Measurements from ENCODE around the gene TTC7B. TPM values are rescaled to one million over a fixed set of nuclear protein-coding genes. Genes with fewer than 3 reads are reported as not detected.

Gene TTC7B
- total and polyA plus RNA-seq, 2 experiments from 2014 or later: 7.9 to 28.6 TPM

GRCh38 chr14:90724866-90725265, 91.4 kb downstream of the TTC7B start (continued):
- TF ChIP-seq ZNF462 (CRISPR knock-in tag; IDR thresholded peaks at IDR 0.05) (no peak), EZH2phosphoT487 (IDR thresholded peaks at IDR 0.05; ENCODE audit: unreplicated experiment) (no peak), STAT1 (IDR thresholded peaks at IDR 0.05; ENCODE audit: unreplicated experiment) (no peak), CTCF (conservative IDR thresholded peaks at IDR 0.05; ENCODE audit: low read depth in 2 of 2) (no peak), POLR2AphosphoS5 (IDR thresholded peaks at IDR 0.05; ENCODE audit: low read depth) (no peak)

GRCh38 chr14:90722590-90722989, 93.6 kb downstream of the TTC7B start:
- TF ChIP-seq POLR2AphosphoS5 (IDR thresholded peaks at IDR 0.05; ENCODE audit: low read depth): no peak
- no peak for TF ChIP-seq NANOG (IDR thresholded peaks at IDR 0.05; ENCODE audit: borderline replicate concordance)
- no peak for TF ChIP-seq STAT1 (IDR thresholded peaks at IDR 0.05; ENCODE audit: unreplicated experiment)
- TF ChIP-seq EZH2 (IDR thresholded peaks at IDR 0.05; ENCODE audit: low read depth, unreplicated experiment): no peak
- TF ChIP-seq CTCF (conservative IDR thresholded peaks at IDR 0.05; ENCODE audit: low read depth in 2 of 2): no peak
- H3K79me2 ChIP-seq (replicated peaks; ENCODE audit: insufficient read depth): no peaks in the 10 kb centered on the region
- H3K4me1 ChIP-seq (ENCODE audit: insufficient read depth): peaks cover 6% of the 10 kb centered on the region; the same call in 1 of the 2 replicates
- no peak overlapping the region for H3K4me3 Mint-ChIP-seq
- ATAC-seq: no peak
- no peaks in the 10 kb centered on the region for H4K20me1 ChIP-seq (replicated peaks; ENCODE audit: insufficient read depth)
- no peaks in the 10 kb centered on the region for H3F3A ChIP-seq (replicated peaks; ENCODE audit: low read depth)
- H3K9me2 ChIP-seq (ENCODE audit: insufficient read depth): peaks cover 5% of the 10 kb centered on the region; the same call in 1 of the 2 replicates
- no peaks in the 10 kb centered on the region for H3K27me3 ChIP-seq (ENCODE audit: insufficient read depth)
- H2AFZ ChIP-seq: no peak overlapping the region
- no peaks in the 10 kb centered on the region for H3K9me3 Mint-ChIP-seq
- peaks cover 28% of the 10 kb centered on the region for H3K4me1 Mint-ChIP-seq
- peaks cover 7% of the 10 kb centered on the region for H3K27me3 Mint-ChIP-seq (ENCODE audit: insufficient read depth, low read depth, poor library complexity)
- no peaks in the 10 kb centered on the region for H3K36me3 Mint-ChIP-seq (ENCODE audit: low read depth)
- no peak overlapping the region for H3K4me2 ChIP-seq
- no peak overlapping the region for H3K27ac Mint-ChIP-seq
- no peak overlapping the region for H3K27ac ChIP-seq (ENCODE audit: low read depth)
- DNase-seq (ENCODE audit: low spot score): no peak
- no peaks in the 10 kb centered on the region for H3K36me3 ChIP-seq (ENCODE audit: insufficient read depth)
- H3K4me3 ChIP-seq: no peak overlapping the region

All from GM23338 (cell line).